Measurements from ENCODE around the gene ZBTB20. TPM values are rescaled to one million over a fixed set of nuclear protein-coding genes. Genes with fewer than 3 reads are reported as not detected.
A peak's percentile ranks its signal among the peaks of the same experiment; 100 is the strongest.

Gene ZBTB20
- total and polyA plus RNA-seq, 5 donors from 2014 or later: 10.1 to 58.2 (median 13.2) TPM

DNA sequence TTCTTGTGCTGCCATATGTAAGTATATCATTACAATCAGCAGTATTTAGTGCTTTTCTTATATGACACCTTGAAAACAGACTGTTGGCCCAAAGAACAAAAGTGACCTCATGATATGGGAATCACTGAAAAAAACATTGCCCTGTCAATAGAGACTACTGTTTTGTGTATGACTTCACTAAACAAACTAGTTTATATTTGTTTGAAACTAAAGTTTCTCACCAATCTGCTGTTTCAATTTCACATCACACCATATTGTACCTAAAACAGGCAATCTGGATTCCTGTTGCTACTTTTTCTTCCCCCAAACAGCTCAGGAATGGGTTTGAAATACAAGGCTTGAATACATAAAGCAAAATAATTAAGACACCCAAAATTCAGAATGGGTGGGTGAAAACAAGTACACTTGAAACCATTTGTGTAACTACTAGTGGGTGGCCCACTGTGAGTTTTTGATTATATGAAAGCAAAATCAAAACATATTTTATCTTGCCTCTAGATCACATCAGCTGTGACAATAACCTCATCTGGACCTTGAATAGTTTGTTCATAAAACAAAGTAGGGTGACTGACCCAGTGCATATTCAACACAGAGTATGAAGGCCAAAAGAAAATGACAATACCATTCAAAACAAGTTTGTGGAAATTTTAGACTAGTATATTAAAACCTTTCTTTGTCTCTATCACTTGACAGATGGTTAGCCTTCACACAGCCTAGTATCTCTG is 5.9 kb downstream of the ZBTB20 start:
- Histone ChIP-seq H3K27me3 (ENCODE audit: control insufficient read depth, insufficient read depth, low read length) (no peaks in the 10 kb centered on the region), H3K9me3 (ENCODE audit: control insufficient read depth in 2 of 2, low read length in 2 of 2) (no peaks in the 10 kb centered on the region), H3K36me3 (ENCODE audit: control insufficient read depth, insufficient read depth, low read length) (no peaks in the 10 kb centered on the region), H3K4me3 (ENCODE audit: low read depth, low read length) (no peak overlapping the region), H3K27ac (ENCODE audit: insufficient read depth, low read length, poor library complexity, severe bottlenecking) (no peak overlapping the region), H3K4me1 (ENCODE audit: control insufficient read depth, insufficient read depth, low read length, poor library complexity, severe bottlenecking) (peaks cover 11% of the 10 kb centered on the region)
- no peak for DNase-seq
- no peaks in the 10 kb centered on the region for H3K27me3 Mint-ChIP-seq
- peaks cover 5% of the 10 kb centered on the region for H3K36me3 Mint-ChIP-seq
- no peak overlapping the region for H3K4me3 Mint-ChIP-seq
- peak overlapping the region in 1 of 3 donors; percentile 49 for H3K27ac Mint-ChIP-seq
- peaks cover 39 to 57% (median 42%) of the 10 kb centered on the region in 4 donors for H3K4me1 Mint-ChIP-seq
- no peaks in the 10 kb centered on the region for H3K9me3 Mint-ChIP-seq
- no peak for ATAC-seq (ENCODE audit: low read depth in 2 of 2)

DNA sequence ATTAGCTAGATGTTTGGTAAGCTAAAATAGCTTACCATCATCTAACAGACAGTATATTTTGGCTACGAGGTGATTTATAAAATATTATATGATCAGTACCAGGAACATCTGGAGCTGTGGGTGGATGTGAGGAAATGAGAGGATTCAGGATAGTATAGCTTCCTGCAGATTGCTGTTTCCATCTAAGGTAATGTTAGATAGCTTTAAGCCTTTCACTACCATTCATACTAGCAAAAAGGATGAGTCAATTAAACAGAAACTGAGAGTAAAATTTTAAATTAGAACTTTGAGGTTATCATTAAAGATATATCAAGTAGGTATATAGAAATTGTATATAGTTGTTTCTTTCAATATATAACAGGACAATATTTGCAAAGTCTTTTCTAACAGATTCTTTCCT is 8.0 kb downstream of the ZBTB20 start:
- Mint-ChIP-seq H3K27ac (no peak overlapping the region), H3K9me3 (no peaks in the 10 kb centered on the region), H3K36me3 (peaks cover 5% of the 10 kb centered on the region), H3K4me3 (no peak overlapping the region), H3K4me1 (peaks cover 23 to 41% (median 34%) of the 10 kb centered on the region in 4 donors), H3K27me3 (no peaks in the 10 kb centered on the region)
- H3K4me1 ChIP-seq (ENCODE audit: control insufficient read depth, insufficient read depth, low read length, poor library complexity, severe bottlenecking): no peaks in the 10 kb centered on the region
- H3K9me3 ChIP-seq (ENCODE audit: control insufficient read depth in 2 of 2, low read length in 2 of 2): no peaks in the 10 kb centered on the region
- H3K27me3 ChIP-seq (ENCODE audit: control insufficient read depth, insufficient read depth, low read length): no peaks in the 10 kb centered on the region
- H3K36me3 ChIP-seq (ENCODE audit: control insufficient read depth, insufficient read depth, low read length): no peaks in the 10 kb centered on the region
- no peak for DNase-seq
- ATAC-seq (ENCODE audit: low read depth in 2 of 2): no peak
- H3K4me3 ChIP-seq (ENCODE audit: low read depth, low read length): no peak overlapping the region
- H3K27ac ChIP-seq (ENCODE audit: insufficient read depth, low read length, poor library complexity, severe bottlenecking): no peak overlapping the region

DNA sequence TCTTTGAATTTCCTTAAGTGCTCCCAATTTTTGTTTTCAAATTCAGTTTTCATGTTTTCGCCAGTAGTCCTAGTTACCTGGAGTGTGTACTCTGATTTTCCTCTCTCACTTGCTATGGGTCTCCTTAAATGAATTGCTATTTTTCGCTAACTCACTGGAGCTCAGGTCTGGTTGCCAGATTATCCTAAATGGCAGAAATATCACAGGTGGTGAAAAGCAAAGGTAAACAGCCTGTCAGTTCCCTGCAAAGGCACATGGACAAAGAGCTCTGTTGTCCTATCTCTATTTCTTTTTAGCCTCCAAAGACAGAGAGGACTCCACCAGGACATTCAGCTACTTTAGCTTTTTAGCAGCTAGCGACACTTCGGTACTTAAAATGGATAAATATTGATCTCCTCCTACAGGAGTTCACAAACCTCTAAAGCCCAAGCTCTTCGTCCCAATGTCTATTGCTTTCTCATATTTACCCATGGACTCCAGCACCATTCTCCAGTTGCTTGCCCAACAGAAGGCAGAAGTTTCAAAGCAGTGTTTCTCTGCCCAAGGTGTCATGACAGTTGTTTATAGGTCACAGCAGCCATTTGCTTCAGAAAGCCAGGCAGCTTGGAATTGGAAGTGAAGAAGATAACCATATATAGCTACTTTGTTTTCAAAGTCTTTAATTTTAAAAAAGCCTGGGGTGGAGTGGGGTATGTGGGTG is 12.3 kb downstream of the ZBTB20 start:
- no peaks in the 10 kb centered on the region for H3K27me3 Mint-ChIP-seq
- peaks cover 7 to 30% (median 21%) of the 10 kb centered on the region in 4 donors for H3K4me1 Mint-ChIP-seq

DNA sequence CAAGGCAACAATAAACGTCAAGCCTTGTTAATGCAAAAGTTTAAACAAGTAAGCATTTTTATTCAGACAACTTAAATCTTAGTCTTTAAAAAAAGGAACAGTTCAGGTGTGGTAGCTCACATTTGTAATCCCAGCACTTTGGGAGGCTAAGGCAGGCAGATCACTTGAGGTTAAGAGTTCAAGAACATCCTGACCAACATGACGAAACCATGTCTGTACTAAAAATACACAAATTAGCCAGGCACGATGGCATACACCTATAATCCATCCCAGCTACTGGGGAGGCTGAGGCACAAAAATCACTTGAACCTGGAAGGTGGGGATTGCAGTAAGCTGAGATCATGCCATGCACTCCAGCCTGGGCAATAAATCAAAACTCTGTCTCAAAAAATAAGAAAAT is 19.9 kb downstream of the ZBTB20 start:
- H3K27ac Mint-ChIP-seq: no peak overlapping the region
- DNase-seq (no peak), ATAC-seq (ENCODE audit: low read depth in 2 of 2) (no peak)
- peaks cover 0 to 2% (median 0%) of the 10 kb centered on the region in 7 donors for H3K9me3 Mint-ChIP-seq
- Histone ChIP-seq H3K4me3 (ENCODE audit: low read depth, low read length) (no peak overlapping the region), H3K9me3 (ENCODE audit: control insufficient read depth in 2 of 2, low read length in 2 of 2) (no peaks in the 10 kb centered on the region), H3K36me3 (ENCODE audit: control insufficient read depth, insufficient read depth, low read length) (no peaks in the 10 kb centered on the region), H3K27ac (ENCODE audit: insufficient read depth, low read length, poor library complexity, severe bottlenecking) (no peak overlapping the region), H3K4me1 (ENCODE audit: control insufficient read depth, insufficient read depth, low read length, poor library complexity, severe bottlenecking) (no peaks in the 10 kb centered on the region), H3K27me3 (ENCODE audit: control insufficient read depth, insufficient read depth, low read length) (no peaks in the 10 kb centered on the region)
- H3K27me3 Mint-ChIP-seq: no peaks in the 10 kb centered on the region
- peaks cover 7% of the 10 kb centered on the region for H3K36me3 Mint-ChIP-seq
- no peak overlapping the region for H3K4me3 Mint-ChIP-seq
- H3K4me1 Mint-ChIP-seq: peaks cover 7 to 44% (median 26%) of the 10 kb centered on the region in 4 donors

More for the DNA sequence above, 12.3 kb downstream of the ZBTB20 start:
- Mint-ChIP-seq H3K4me3 (no peak overlapping the region), H3K9me3 (peaks cover 0 to 1% (median 0%) of the 10 kb centered on the region in 7 donors), H3K36me3 (no peaks in the 10 kb centered on the region), H3K27ac (peak overlapping the region in 1 of 3 donors; percentile 48)
- no peaks in the 10 kb centered on the region for H3K9me3 ChIP-seq (ENCODE audit: control insufficient read depth in 2 of 2, low read length in 2 of 2)
- no peak overlapping the region for H3K27ac ChIP-seq (ENCODE audit: insufficient read depth, low read length, poor library complexity, severe bottlenecking)
- ATAC-seq (ENCODE audit: low read depth in 2 of 2): no peak
- no peaks in the 10 kb centered on the region for H3K4me1 ChIP-seq (ENCODE audit: control insufficient read depth, insufficient read depth, low read length, poor library complexity, severe bottlenecking)
- no peaks in the 10 kb centered on the region for H3K36me3 ChIP-seq (ENCODE audit: control insufficient read depth, insufficient read depth, low read length)
- DNase-seq: no peak
- H3K27me3 ChIP-seq (ENCODE audit: control insufficient read depth, insufficient read depth, low read length): no peaks in the 10 kb centered on the region
- H3K4me3 ChIP-seq (ENCODE audit: low read depth, low read length): no peak overlapping the region

DNA sequence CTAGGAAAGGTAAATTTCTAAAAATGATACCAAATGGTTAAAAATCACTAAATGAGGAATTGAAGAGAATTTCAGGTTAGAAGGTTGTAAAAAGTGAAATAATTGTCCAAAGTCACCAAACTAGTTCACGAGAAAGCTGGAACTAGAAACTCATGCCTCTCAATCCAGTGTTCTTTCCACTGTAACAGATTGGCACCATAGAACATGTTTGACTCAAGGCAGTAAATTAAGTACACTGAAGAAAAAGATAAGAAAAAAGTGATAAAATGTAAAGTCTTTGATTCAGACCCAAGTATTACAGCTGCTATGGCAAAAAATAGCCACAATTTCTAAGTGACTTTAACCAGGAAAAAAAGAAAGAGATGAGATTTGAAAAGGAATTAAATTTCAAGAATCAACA is 26.5 kb downstream of the ZBTB20 start:
- H3K36me3 ChIP-seq (ENCODE audit: control insufficient read depth, insufficient read depth, low read length): no peaks in the 10 kb centered on the region
- DNase-seq (no peak), ATAC-seq (ENCODE audit: low read depth in 2 of 2) (no peak)
- H3K27me3 ChIP-seq (ENCODE audit: control insufficient read depth, insufficient read depth, low read length): no peaks in the 10 kb centered on the region
- H3K4me3 ChIP-seq (ENCODE audit: low read depth, low read length): no peak overlapping the region
- no peak overlapping the region for H3K4me3 Mint-ChIP-seq
- H3K27ac Mint-ChIP-seq: no peak overlapping the region
- H3K36me3 Mint-ChIP-seq: peaks cover 12% of the 10 kb centered on the region
- no peak overlapping the region for H3K27ac ChIP-seq (ENCODE audit: insufficient read depth, low read length, poor library complexity, severe bottlenecking)
- peaks cover 22 to 42% (median 29%) of the 10 kb centered on the region in 4 donors for H3K4me1 Mint-ChIP-seq
- H3K4me1 ChIP-seq (ENCODE audit: control insufficient read depth, insufficient read depth, low read length, poor library complexity, severe bottlenecking): no peaks in the 10 kb centered on the region
- H3K27me3 Mint-ChIP-seq: no peaks in the 10 kb centered on the region
- peaks cover 0 to 3% (median 0%) of the 10 kb centered on the region in 7 donors for H3K9me3 Mint-ChIP-seq
- H3K9me3 ChIP-seq (ENCODE audit: control insufficient read depth in 2 of 2, low read length in 2 of 2): no peaks in the 10 kb centered on the region

DNA sequence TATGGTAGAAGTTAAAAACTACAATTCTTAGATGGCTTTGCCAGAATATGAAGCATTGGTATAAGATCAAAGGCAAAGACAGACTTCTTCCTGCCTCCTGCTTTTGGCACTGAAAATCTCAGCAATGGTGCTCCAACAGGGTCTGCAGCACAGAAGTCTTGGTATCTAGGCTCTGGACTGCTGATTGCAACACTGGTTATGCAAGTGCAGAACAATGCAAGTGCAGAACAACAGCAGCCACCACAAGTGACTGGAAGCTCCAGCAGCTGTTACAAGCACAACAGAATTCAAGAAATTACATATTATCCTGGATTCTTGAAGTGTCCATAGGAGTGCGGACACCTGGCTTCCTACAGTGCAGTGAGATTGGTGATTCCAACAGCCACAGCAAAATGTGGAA is 33.7 kb downstream of the ZBTB20 start:
- Histone ChIP-seq H3K27ac (ENCODE audit: insufficient read depth, low read length, poor library complexity, severe bottlenecking) (no peak overlapping the region), H3K27me3 (ENCODE audit: control insufficient read depth, insufficient read depth, low read length) (no peaks in the 10 kb centered on the region), H3K4me3 (ENCODE audit: low read depth, low read length) (no peak overlapping the region), H3K9me3 (ENCODE audit: control insufficient read depth in 2 of 2, low read length in 2 of 2) (no peaks in the 10 kb centered on the region), H3K36me3 (ENCODE audit: control insufficient read depth, insufficient read depth, low read length) (no peaks in the 10 kb centered on the region), H3K4me1 (ENCODE audit: control insufficient read depth, insufficient read depth, low read length, poor library complexity, severe bottlenecking) (peaks cover 4% of the 10 kb centered on the region)
- H3K36me3 Mint-ChIP-seq: peaks cover 9% of the 10 kb centered on the region
- H3K9me3 Mint-ChIP-seq: no peaks in the 10 kb centered on the region
- no peaks in the 10 kb centered on the region for H3K27me3 Mint-ChIP-seq
- no peak overlapping the region for H3K4me3 Mint-ChIP-seq
- DNase-seq (no peak), ATAC-seq (ENCODE audit: low read depth in 2 of 2) (no peak)
- no peak overlapping the region for H3K27ac Mint-ChIP-seq
- peaks cover 13 to 19% (median 17%) of the 10 kb centered on the region in 4 donors for H3K4me1 Mint-ChIP-seq

DNA sequence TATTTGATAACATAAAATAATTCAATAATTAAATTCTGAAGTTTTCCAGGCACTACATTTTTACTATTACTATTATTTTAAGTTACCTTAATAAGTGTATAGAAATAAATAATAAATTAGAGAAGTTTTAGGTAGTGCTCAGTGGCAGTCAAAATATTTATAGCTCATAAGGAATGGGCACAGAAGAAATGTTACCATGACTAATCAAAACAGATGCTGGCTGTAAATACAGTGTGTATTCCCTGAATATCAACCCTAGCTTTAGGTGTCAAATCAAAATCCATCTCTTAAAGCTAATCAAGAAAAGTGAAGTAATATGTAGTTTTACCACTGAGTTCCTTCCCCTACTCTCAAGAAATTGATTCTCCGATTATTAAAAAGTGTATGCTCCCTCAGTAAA is 35.5 kb downstream of the ZBTB20 start:
- H3K27ac Mint-ChIP-seq: peak overlapping the region in 1 of 3 donors; percentile 50
- H3K4me3 Mint-ChIP-seq: no peak overlapping the region
- H3K27me3 Mint-ChIP-seq: no peaks in the 10 kb centered on the region
- Histone ChIP-seq H3K4me3 (ENCODE audit: low read depth, low read length) (no peak overlapping the region), H3K36me3 (ENCODE audit: control insufficient read depth, insufficient read depth, low read length) (peaks cover 3% of the 10 kb centered on the region), H3K4me1 (ENCODE audit: control insufficient read depth, insufficient read depth, low read length, poor library complexity, severe bottlenecking) (peaks cover 4% of the 10 kb centered on the region), H3K9me3 (ENCODE audit: control insufficient read depth in 2 of 2, low read length in 2 of 2) (no peaks in the 10 kb centered on the region), H3K27ac (ENCODE audit: insufficient read depth, low read length, poor library complexity, severe bottlenecking) (no peak overlapping the region), H3K27me3 (ENCODE audit: control insufficient read depth, insufficient read depth, low read length) (no peaks in the 10 kb centered on the region)
- ATAC-seq (ENCODE audit: low read depth in 2 of 2) (no peak), DNase-seq (no peak)
- no peaks in the 10 kb centered on the region for H3K9me3 Mint-ChIP-seq
- H3K36me3 Mint-ChIP-seq: peaks cover 19% of the 10 kb centered on the region
- H3K4me1 Mint-ChIP-seq: peaks cover 13 to 20% (median 18%) of the 10 kb centered on the region in 4 donors

Data from CD4-positive, CD25-positive, alpha-beta regulatory T cell (primary cell).